Stimulated activated CD8-positive, alpha-beta memory T cell treated with anti-CD3 and anti-CD28 coated beads, Interleukin-12 subunit alpha, Interleukin-12 subunit beta, amount 100 ng/mL, for 1 hour (primary cell): ENCODE measurements around the gene GON7.

Experiments used
- DNase-seq: peaks from one replicate; pipeline ENCODE4 v3.0.0-alpha.2; 2020; ENCODE audit warnings: low read depth

The GON7 gene

DNA sequence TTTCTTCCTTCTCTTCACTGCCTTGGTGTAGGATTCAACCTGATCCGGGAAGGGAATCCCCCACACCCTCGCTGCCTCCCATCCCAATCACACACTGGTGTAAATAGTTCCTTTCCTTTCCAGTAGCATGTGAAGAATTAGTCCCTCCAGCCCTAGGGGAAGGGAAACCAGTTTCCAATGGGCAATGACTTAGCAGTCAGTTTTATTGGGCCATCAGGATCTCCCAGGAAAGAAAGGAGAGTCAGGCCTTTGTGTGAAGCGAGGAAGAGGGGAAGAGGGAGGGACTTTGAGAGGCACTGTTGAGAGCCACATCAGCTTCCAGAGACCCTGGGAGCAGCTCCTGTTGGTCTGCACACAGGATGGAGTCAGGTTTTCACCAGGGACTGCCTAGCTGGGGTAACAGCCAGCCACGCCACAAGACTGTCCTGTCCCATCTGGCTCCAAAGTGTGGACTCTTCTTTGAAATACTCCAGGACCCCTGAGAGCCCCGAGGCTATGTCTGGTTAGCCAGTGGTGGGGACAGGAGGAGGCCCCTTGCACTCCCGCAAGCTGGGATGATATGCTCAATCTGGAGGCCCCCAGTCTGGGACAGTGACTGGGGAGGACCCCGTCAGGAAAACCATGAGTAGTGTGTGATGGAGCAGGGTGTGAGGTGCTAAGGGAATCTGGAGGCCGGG is 50.0 kb downstream of the GON7 start:
- no peak for DNase-seq

DNA sequence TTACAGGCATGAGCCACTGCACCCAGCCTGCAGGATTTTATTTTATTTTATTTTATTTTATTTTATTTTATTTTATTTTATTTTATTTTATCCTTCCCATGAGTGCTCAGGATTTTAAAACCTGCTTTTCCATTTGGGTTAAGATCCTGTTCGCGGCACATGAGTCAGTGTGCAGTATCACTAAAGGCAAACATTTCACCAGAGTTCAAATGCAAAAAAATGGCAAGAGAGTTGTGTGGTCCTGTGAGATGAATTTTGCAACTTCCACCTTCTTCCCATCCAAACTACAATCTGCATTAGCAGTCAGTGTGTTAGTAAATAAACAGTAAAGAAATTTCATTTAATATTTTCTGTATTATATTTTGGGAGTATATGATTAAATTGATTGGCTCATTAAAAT is 51.2 kb downstream of the GON7 start:
- DNase-seq: no peak

DNA sequence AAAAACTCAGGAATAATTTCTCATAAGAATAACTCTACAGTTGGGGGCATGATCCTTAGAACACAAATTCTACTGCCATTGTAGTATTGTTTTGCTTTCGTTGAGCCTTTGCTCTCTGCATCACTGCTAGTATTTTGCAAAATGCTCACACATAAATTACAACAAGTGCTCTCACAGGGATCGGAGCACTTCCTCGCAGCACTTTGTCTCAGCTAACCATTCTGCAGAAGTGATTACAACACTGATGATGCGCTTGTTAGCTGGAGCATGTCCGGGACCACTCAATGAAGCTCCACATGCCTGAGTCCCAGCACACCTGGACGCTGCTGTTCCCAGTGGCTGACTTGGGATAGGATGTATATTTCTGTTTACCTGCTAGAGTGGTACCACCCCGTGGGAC is 53.7 kb downstream of the GON7 start:
- DNase-seq: no peak
